Hepatic stellate cell (primary cell): ENCODE results near the gene PPP1R12C.
"Not testable (repeated sequence)": the region's sequence is repeated elsewhere in the genome, so short reads cannot be mapped to it uniquely, and the experiment has no call there.

Source experiments
- DNase-seq: peaks from one replicate; pipeline ENCODE4 v3.0.0; 2011; ENCODE audit warnings: low spot score

Gene PPP1R12C

GRCh38 chr19:55112246-55112776 is 5.1 kb downstream of the PPP1R12C start:
- DNase-seq, result no peak

DNA sequence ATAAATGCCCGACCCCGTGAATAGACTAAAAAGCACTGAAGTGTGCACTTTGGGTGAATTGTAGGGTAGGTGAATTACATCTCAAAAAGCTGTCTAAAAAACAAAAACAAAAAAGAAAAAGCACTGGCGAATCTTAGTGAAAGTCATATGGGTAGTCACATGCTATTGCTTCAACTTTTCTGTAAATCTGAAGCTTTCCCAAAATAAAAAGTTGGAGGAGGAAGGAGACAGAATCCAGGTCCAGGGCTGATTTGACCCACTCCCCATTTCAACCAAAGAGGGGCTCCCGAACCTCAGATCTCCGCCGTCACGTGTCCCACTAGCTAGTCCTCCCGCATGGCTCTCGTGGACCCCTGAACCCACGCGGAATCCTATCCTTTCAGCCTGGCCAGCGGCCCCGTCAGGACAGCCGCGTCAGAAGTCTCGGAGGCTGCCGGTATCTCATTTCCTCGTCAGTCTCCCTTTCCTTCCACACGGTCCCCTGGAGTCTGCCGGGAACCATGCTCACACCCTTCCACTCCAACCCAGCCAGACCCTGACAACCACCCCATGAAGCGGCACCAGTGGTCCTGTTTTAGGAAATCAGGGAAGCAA is 6.1 kb downstream of the PPP1R12C start:
- DNase-seq, result no peak

DNA sequence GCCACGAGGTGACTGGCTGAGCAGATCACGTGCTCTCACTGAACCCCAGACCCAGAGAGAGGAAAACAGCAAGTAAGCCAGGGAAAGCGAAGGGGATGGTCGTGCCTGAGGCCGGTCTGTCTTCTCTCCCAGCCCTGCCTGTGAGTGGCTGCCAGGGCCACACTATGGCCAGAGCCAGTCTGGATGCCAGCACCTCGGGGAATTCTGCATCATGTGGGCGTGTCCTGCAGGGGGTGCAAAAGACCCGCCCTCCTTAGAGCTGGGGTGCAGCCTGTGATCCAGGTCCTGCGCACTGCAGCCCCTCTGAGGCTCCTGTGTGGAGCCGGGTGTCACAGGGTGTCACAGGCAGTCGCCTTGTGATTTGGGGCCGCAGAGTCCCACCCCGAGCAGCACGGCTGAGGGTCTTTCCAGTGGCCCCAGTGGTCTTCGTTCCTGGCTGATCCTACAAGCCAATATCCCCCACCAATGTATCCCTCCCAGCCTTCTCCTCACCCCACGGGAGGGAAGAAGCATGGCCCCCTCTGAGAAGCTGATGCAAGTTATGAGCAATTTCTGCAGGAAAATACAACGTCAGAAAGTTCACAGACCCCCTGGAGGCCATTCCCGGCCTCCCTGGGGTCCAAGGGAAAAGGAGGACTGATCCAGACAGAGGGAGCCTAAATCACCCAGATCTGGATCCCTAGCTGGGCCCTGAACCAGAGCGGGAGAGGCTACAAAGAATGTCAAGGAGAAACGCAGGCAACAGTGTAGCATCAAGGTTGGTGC is 7.7 kb downstream of the PPP1R12C start:
- DNase-seq, result no peak

- DNase-seq, result not testable (repeated sequence)
Measured at GRCh38 chr19:55107252-55107651, 10.2 kb downstream of the PPP1R12C start.

DNA sequence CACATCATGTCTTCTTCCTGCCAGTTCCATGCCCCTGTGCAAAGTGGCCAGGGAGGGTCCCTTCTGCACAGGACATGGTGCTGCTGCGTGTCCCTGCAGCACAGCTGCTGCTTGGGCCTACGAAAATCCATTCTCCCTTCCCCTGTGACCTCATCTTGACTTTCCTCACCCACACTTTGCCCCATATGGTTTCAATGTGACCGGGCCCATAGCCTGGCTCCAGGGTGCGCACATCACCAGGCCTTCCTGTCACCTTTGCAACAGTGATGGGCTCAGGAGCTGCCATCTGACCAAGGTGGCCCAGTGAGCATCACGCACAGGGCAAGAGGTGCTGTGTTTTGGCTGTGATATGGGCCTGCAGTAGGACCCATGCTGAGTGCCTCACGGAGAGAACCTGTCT is 10.8 kb downstream of the PPP1R12C start:
- no peak for DNase-seq

GRCh38 chr19:55105237-55105636 is 12.2 kb downstream of the PPP1R12C start:
- no peak for DNase-seq

DNA sequence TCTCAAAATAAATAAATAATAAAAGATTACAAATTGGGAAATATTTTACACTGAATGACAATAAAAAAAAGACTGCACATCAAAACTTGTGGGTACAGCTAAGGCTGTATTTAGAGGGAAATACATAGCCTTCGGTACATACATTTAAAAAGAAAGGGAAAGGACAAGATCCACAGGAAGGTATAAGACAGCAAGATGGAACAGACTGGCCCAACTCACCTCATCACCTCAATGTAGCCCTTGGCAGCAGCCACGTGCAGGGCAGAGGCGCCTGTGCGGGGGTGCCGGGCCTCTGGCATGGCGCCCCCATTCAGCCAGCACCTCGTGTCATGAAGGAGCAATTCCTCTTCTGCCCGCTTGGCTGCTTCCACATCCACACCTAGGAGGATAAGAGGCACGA is 14.2 kb downstream of the PPP1R12C start:
- no peak for DNase-seq

DNA sequence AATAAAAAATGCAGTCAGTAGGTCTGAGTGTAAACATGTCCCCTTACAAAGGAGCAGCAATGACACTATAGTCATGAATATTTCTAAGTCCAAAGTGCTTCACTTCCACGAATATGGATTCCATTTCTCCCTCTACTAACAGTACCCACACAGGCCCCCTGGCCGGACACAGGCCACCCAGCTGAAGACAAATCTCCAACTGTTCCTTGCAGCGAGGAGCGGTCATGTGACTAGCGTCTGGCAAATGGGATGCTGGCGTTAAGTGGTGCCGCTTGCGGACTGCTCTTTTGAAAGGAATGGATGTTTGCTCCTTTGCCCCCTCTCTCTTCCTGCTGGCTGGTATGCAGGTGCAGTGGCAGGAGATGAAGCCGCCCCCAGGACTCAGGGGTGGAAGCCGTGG is 16.2 kb downstream of the PPP1R12C start:
- DNase-seq, result no peak

DNA sequence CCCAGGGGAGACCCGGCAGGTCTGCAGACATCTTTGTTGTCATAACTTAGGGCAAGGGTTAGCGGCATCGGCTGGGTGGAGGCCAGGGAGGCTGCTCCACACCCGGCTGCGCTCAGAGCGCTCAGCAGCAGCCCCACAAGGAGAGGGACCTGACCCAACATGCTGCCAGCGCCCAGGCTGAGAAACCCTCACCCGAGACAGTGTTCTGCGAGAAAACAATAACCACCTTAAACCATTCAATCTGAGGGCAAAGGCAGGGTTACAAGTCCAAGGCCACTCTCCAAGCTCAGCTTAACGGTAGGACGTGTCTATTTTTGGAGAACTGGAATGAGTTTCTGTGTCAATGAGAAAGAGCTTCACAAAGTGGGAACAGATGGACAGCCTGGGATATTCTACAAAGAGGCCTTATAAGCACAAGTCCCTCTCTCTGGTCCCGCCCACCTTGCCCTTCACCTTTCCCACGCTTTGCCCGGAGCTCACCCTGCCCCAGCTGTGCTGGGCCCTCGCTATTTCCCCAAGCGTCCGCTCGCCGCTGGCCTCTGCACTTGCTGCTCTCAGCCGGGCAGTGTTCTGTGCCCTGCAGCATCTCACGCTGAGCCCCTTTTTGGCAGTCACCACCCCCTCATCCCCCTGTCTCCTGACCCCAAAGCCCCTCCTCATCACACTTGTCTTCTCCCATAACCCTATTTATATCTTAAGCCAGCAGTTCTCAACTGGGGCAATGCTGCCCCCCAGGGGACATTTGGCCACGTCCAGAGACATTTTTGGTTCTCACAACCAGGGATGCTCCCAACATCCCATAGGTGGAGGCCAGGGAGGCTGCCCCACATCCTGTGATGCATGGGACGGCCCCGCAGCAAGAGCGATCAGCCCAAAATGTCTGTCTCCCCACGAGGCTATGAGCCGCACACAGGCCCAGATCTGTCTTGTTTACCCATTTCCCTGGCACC is 17.6 kb downstream of the PPP1R12C start:
- DNase-seq, result no peak

- DNase-seq, result no peak
Measured at GRCh38 chr19:55098716-55099556, 18.5 kb downstream of the PPP1R12C start.

DNA sequence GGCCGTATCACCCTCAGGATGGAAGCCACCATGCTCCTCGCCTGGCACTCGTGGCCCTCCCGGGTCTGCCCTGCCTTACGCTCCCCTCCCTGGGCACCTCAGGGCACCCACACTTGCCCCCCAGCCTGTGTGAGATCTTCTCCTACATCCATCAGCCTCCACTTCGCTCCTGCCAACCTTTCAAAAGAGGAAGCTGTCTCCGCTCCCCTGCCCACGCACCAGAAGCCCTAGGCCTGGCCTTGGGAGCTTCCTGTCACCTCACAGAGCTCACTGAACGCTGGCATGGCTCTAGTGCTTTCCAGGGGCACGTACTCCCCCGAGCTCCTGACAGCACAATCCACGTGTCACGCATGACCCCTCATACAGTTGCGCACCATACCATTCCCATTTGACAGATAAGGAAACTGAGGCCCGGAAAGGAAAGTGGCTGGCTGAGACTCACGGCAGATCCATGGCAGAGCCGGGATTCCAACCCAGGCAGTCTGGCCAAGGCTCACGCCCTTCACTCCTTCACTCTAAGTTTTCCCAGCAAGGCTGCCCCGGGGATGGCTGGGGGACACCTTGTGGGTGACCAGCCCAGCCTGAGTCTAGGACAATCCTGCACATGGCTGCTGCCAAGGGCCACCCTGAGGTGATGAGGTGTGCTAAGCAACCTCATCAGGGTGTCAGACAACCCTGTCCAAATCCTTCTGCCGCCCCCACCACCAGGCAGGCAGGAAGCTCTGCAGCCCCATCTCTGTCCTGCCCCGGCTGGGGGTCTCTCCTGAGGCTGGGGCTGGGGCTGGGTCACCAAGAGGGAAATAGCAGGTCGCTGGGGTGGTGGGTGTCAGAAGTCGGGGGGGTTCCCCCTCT is 19.3 kb downstream of the PPP1R12C start:
- DNase-seq, result no peak

GRCh38 chr19:55096061-55096701 is 21.3 kb downstream of the PPP1R12C start:
- no peak for DNase-seq

- DNase-seq, result no peak
Measured at GRCh38 chr19:55095260-55096060, 22.0 kb downstream of the PPP1R12C start.

- no peak for DNase-seq
Measured at GRCh38 chr19:55094456-55095259, 22.8 kb downstream of the PPP1R12C start.

DNA sequence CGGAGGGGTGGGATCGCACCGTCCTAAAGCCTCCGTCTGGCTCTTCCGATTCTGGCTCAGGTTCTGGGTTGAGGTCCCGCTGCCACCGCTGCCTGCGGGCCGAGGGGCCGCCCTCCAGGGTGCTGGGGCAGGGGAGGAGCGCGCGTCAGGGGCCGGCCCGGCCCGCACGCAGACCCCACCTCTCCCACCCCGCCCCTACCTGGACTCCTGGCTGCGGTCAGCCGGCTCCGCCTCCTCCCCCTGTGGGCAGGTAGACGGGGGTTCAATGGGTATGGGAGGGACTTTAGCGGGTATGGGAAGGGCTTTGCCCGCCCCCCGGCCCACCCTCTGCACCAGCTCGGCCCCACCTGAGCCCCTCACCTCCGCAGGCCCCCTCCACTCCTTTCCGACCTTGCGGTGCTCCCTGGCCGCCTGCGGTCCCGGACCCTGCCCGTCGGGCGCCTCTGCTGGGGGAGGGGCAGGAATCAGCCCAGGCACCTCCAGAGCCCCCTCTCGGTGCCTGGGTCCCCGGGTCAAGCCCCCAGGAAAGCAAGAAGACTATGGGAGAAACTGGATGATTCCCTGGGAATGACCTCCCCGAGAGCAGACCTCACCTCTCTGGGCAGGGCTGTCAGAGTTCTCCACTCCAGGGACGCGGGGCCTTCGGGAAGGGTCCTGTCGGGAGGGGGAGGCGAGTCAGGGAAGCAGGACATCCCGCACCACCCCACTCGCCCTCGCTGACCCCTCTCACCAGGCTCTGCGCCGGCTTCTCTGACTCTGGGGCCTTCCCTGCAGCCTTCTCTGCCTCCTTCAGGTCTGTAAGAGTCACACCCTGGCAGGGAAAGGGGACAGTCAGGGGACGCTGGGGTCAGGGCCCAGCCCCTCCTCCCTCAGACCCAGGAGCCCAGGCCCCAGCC is 24.8 kb downstream of the PPP1R12C start:
- no peak for DNase-seq

- DNase-seq, result no peak
Measured at GRCh38 chr19:55091955-55092354, 25.5 kb downstream of the PPP1R12C start.
